Measurements from ENCODE around the gene JPH3.

JPH3 gene

GRCh38 chr16:87638736-87639135 lies 36.4 kb downstream of the JPH3 start:
- Histone ChIP-seq H3K27me3 (ENCODE audit: control insufficient read depth, low read length) (no peaks in the 10 kb centered on the region), H3K9me2 (replicated peaks; ENCODE audit: control insufficient read depth, low read length) (no peaks in the 10 kb centered on the region), H3K79me2 (ENCODE audit: control insufficient read depth, low read length) (no peaks in the 10 kb centered on the region), H3K36me3 (ENCODE audit: control insufficient read depth, low read length) (no peaks in the 10 kb centered on the region), H3K4me3 (ENCODE audit: low read length) (no peak overlapping the region), H3K9me3 (ENCODE audit: control insufficient read depth, insufficient read depth, low read length) (no peaks in the 10 kb centered on the region), H3K27ac (ENCODE audit: low read depth, low read length) (no peak overlapping the region), H3F3A (ENCODE audit: control insufficient read depth, insufficient read depth) (no peaks in the 10 kb centered on the region), H4K20me1 (ENCODE audit: control insufficient read depth, insufficient read depth, low read depth, low read length) (no peaks in the 10 kb centered on the region), H3K4me2 (ENCODE audit: low read length) (no peak overlapping the region), H3K4me1 (ENCODE audit: control insufficient read depth, low read length) (peaks cover 22% of the 10 kb centered on the region)
- TF ChIP-seq EZH2phosphoT487 (IDR thresholded peaks at IDR 0.05; ENCODE audit: borderline replicate concordance, low read length), result no peak

DNA sequence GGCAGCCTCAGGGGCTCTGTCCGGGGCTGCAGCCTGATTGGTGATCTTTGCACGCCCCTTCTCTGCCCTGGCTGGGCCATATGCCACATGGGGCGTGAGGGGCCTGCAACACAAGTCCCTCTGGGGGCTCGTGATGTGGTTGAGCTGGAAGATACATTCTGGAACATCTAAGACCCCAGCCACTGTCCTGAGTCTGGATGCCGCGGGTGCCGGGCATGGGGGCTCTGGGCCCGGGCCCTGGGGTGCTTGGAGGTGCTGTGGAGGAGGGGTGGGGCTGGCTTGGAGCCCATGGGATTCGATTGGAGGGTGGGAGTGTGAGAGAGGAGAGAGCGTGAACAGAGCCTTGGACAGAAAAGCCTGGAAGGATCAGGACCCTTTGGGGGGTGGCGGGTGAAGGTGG lies 39.4 kb downstream of the JPH3 start:
- no peak for TF ChIP-seq EZH2phosphoT487 (IDR thresholded peaks at IDR 0.05; ENCODE audit: borderline replicate concordance, low read length)
- TF ChIP-seq, protein P1, sequence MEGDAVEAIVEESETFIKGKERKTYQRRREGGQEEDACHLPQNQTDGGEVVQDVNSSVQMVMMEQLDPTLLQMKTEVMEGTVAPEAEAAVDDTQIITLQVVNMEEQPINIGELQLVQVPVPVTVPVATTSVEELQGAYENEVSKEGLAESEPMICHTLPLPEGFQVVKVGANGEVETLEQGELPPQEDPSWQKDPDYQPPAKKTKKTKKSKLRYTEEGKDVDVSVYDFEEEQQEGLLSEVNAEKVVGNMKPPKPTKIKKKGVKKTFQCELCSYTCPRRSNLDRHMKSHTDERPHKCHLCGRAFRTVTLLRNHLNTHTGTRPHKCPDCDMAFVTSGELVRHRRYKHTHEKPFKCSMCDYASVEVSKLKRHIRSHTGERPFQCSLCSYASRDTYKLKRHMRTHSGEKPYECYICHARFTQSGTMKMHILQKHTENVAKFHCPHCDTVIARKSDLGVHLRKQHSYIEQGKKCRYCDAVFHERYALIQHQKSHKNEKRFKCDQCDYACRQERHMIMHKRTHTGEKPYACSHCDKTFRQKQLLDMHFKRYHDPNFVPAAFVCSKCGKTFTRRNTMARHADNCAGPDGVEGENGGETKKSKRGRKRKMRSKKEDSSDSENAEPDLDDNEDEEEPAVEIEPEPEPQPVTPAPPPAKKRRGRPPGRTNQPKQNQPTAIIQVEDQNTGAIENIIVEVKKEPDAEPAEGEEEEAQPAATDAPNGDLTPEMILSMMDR (IDR thresholded peaks at IDR 0.05; ENCODE audit: low read depth, low read length, poor library complexity, severe bottlenecking), result no peak
- Histone ChIP-seq H3F3A (ENCODE audit: control insufficient read depth, insufficient read depth) (no peaks in the 10 kb centered on the region), H3K4me3 (ENCODE audit: low read length) (no peak overlapping the region), H3K4me1 (ENCODE audit: control insufficient read depth, low read length) (peaks cover 4% of the 10 kb centered on the region), H3K27me3 (ENCODE audit: control insufficient read depth, low read length) (no peaks in the 10 kb centered on the region), H3K4me2 (ENCODE audit: low read length) (no peak overlapping the region), H3K27ac (ENCODE audit: low read depth, low read length) (no peak overlapping the region), H3K36me3 (ENCODE audit: control insufficient read depth, low read length) (no peaks in the 10 kb centered on the region), H3K9me2 (replicated peaks; ENCODE audit: control insufficient read depth, low read length) (no peaks in the 10 kb centered on the region), H3K79me2 (ENCODE audit: control insufficient read depth, low read length) (no peaks in the 10 kb centered on the region), H4K20me1 (ENCODE audit: control insufficient read depth, insufficient read depth, low read depth, low read length) (no peaks in the 10 kb centered on the region), H3K9me3 (ENCODE audit: control insufficient read depth, insufficient read depth, low read length) (no peaks in the 10 kb centered on the region)

- Histone ChIP-seq H3K9me3 (ENCODE audit: control insufficient read depth, insufficient read depth, low read length) (no peaks in the 10 kb centered on the region), H3K27me3 (ENCODE audit: control insufficient read depth, low read length) (no peaks in the 10 kb centered on the region), H3K79me2 (ENCODE audit: control insufficient read depth, low read length) (no peaks in the 10 kb centered on the region), H3K4me3 (ENCODE audit: low read length) (no peak overlapping the region), H3K4me1 (ENCODE audit: control insufficient read depth, low read length) (no peaks in the 10 kb centered on the region), H3K36me3 (ENCODE audit: control insufficient read depth, low read length) (no peaks in the 10 kb centered on the region), H4K20me1 (ENCODE audit: control insufficient read depth, insufficient read depth, low read depth, low read length) (no peaks in the 10 kb centered on the region), H3K27ac (ENCODE audit: low read depth, low read length) (no peak overlapping the region), H3K9me2 (replicated peaks; ENCODE audit: control insufficient read depth, low read length) (no peaks in the 10 kb centered on the region), H3K4me2 (ENCODE audit: low read length) (no peak overlapping the region), H3F3A (ENCODE audit: control insufficient read depth, insufficient read depth) (no peaks in the 10 kb centered on the region)
- TF ChIP-seq EZH2phosphoT487 (IDR thresholded peaks at IDR 0.05; ENCODE audit: borderline replicate concordance, low read length), result no peak
- TF ChIP-seq, protein P1 (IDR thresholded peaks at IDR 0.05; ENCODE audit: low read depth, low read length, poor library complexity, severe bottlenecking), result no peak
These were observed 40.2 kb downstream of the JPH3 start for GRCh38 chr16:87642491-87642890.

GRCh38 chr16:87644186-87644585 lies 41.9 kb downstream of the JPH3 start:
- Histone ChIP-seq H3K4me3 (ENCODE audit: low read length) (no peak overlapping the region), H3F3A (ENCODE audit: control insufficient read depth, insufficient read depth) (no peaks in the 10 kb centered on the region), H3K79me2 (ENCODE audit: control insufficient read depth, low read length) (no peaks in the 10 kb centered on the region), H4K20me1 (ENCODE audit: control insufficient read depth, insufficient read depth, low read depth, low read length) (no peaks in the 10 kb centered on the region), H3K27ac (ENCODE audit: low read depth, low read length) (no peak overlapping the region), H3K4me2 (ENCODE audit: low read length) (no peak overlapping the region), H3K27me3 (ENCODE audit: control insufficient read depth, low read length) (no peaks in the 10 kb centered on the region; the same call in 1 of the 2 replicates), H3K9me3 (ENCODE audit: control insufficient read depth, insufficient read depth, low read length) (no peaks in the 10 kb centered on the region), H3K4me1 (ENCODE audit: control insufficient read depth, low read length) (no peaks in the 10 kb centered on the region), H3K36me3 (ENCODE audit: control insufficient read depth, low read length) (no peaks in the 10 kb centered on the region), H3K9me2 (replicated peaks; ENCODE audit: control insufficient read depth, low read length) (no peaks in the 10 kb centered on the region)
- TF ChIP-seq, protein P1 (IDR thresholded peaks at IDR 0.05; ENCODE audit: low read depth, low read length, poor library complexity, severe bottlenecking), result no peak
- no peak for TF ChIP-seq EZH2phosphoT487 (IDR thresholded peaks at IDR 0.05; ENCODE audit: borderline replicate concordance, low read length)

Data from DOHH2 (cell line).